Smooth muscle cell of the brain vasculature (primary cell): ENCODE results near the gene PIBF1.
A peak's percentile ranks its signal among the peaks of the same experiment; 100 is the strongest.
"Not testable (repeated sequence)": the region's sequence is repeated elsewhere in the genome, so short reads cannot be mapped to it uniquely, and the experiment has no call there.

ENCODE experiments used
- DNase-seq: peaks from one replicate; pipeline ENCODE4 v3.0.0-alpha.2; 2012; ENCODE audit warnings: low read depth, low spot score

The PIBF1 gene

DNA sequence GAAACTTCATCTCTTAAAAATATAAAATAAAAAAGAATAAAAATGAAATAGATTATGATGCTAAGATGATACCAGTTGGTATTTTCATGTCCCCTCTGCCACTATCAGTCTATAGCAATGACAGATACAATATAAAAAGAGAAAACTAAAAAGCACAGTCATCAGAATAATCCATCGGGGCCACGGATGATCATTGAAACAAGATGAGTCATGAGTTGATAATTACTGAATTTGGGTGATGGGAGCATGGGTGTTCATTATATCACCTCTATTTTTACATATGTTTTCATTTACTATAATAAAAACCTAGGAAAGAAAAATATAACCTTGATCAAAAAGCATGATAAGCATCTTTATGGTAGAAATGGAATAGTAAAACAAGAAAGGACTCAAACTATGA lies 41.1 kb downstream of the PIBF1 start:
- no peak for DNase-seq

DNA sequence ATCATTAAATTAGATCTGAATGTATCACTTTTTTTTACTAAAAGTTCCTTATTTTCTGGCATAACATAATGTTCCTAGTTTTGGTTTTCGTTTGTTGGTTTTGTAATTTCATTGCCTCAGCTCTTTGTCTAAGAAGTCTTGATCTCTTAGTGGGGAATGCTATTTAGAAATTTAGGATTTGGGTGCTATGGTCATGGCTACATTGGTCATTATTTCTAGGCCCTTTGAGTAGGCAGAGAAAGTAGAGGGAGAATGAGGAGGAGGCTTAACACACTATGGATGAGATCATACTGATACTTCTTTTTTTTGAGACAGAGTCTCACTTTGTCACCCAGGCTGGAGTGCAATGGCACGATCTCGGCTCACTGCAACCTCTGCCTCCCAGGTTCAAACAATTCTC lies 41.8 kb downstream of the PIBF1 start:
- DNase-seq = no peak

DNA sequence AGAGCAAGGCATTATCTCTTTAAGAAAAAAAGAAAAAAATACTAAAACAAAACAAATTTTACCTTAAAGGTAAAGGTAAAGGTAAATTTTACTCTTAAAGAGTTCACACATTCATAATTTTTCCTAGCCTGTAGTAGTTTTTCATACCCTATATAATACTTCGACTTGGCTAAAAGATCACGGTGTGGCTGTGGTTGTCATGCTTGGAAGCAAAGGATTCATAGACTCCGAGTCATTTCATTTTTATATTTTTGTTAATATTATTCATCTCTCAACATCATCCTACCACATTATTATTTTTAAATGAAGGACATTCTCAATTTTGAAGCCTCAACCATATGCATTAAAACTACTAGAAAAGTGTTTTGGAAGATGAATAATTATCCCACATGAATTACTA lies 52.7 kb downstream of the PIBF1 start:
- no peak for DNase-seq

DNA sequence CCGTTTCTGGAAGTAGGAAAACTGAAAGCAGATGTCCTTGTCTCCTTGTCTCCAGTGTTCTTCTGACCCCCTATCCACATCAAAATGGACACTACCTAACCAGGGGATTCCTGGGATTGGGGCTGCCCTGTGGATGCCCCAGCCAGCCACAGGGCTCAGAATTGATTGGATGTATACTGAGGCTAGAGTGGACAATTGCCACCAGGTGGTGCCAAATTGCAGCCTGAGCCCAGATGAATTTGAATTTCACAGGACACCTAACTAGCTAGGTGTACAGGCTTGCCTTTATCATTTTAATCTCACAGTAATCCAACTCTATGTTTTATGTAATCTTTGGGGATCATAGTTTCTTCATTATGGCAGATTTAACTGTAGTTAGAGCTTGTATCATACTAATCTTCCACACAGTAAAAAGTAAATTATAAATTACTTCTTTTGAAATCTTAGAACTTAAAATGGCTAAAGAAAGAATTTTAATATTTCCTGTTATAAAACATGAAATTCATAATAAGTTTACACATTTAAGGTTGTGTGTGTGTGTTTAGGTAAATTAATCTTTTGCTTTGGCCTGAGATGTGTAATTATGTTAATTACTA lies 58.0 kb downstream of the PIBF1 start:
- DNase-seq = peak; percentile 9

DNA sequence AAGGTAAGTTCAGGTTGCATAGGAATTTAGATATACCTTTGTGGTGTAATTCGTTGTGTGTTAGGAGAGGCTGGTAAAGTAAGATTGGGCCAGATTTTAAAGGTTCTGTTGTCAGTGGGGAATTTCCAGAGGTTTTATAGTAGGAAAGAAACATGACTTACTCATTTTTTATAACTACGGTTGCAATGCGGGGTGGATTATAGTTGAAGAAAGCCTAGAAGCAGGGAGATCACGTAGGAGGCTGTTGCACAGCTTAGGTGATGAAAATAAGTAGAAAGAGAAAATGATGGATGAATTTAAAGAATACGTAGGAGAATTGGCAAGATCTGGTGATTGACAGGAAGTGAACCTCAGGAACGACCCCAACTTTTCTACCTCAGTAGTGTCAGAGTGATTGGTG lies 61.1 kb downstream of the PIBF1 start:
- no peak for DNase-seq

DNA sequence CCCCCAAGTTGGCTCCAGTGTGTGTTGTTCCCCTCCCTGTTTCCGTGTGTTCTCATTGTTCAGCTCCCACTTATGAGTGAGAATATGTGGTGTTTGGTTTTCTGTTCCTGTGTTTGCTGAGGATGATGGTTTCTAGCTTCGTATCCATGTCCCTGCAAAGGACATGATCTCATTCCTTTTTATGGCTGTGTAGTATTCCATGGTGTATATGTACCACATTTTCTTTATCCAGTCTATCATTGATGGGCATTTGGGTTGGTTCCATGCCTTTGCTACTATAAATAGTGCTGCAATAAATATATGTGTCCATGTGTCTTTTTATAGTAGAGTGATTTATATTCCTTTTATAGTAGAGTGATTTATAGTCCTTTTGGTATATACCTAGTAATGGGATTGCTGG lies 63.2 kb downstream of the PIBF1 start:
- DNase-seq = not testable (repeated sequence)

DNA sequence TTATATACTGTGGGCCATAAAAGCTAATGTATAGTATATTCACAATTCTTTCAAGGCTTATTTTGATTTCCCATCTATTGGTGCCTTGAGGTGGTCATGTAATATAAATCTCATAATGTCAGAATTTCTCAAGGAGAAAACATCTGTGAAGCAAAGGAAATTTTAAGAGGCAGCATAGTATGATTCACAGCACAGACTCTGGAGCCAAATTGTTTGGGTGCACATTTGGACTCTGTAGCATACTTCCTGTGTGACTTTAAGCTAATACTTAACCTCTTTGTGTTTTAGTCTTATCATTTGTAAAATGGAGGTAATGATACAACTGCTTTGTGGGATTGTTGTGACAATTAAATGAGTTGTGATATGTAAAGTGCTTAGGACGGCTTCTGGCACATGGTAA lies 67.6 kb downstream of the PIBF1 start:
- no peak for DNase-seq

DNA sequence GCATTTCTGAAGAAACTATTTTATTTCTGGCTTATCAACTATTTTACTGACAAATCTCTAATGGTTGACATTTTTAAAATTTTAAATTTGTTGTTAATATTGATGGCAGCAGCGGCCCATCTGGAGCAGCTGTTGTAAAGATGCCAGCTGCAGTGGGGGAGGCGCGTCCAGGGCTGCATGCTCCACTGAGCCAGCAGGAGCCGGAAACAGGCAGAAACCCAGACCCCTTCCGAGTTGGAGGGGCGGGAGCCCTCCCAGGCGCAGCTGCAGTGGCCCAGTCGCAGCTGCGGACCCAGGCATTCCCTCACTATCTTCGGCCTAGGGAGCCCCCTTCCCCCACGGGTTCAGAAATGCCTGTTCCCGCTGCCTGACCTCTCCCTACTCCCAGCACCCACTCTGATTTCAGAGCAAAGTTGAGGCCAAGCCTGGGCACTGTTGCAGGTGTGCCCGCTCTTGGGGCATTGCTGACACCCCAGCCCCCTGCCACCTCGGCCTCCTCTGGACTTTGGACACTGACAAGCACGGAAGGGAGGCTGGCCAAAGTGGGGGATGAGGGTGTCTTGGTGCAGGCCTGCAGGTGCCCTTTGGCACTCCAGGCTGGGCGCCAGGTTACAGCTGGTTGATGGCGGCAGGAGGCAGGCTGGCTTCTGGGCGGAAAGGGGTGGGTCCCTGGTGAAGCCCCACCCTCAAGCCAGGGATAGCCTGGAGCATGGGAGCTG lies 69.2 kb downstream of the PIBF1 start:
- DNase-seq = no peak

DNA sequence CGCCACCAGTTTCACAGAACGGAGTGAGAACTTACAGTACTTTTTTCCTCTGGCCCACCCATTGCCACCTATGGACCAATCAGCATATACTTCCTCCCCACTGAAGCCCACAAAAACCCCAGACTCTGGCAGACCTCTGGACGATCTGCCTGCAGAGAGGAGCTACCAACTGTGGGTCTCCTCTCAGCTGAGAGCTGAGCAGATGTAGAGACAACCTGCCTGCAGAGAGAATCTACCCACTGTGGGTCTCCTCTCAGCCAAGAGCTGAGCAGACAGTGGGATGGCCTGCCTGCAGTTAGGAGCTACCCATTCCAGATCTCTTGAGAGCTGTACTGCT lies 69.7 kb downstream of the PIBF1 start:
- DNase-seq = no peak

DNA sequence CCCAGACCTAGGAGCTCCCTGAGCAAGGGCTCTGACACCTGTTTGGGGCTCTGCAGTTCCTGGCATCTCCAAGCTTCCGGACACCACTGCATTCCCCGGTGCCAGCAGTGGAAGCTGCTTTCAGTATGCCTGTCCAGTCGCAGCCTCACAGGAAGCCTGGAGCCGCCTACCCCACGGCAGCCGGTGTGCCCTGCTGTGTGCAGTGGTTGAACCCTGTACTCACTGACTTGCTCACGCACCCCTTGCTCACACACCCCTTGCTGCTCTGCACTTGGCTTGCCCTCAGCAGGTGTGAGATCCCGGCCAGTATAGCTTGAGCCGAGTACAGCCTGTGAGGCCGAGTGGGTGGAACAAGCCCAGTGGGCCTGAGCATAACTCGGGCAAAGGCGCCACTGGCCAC lies 70.3 kb downstream of the PIBF1 start:
- DNase-seq = no peak

DNA sequence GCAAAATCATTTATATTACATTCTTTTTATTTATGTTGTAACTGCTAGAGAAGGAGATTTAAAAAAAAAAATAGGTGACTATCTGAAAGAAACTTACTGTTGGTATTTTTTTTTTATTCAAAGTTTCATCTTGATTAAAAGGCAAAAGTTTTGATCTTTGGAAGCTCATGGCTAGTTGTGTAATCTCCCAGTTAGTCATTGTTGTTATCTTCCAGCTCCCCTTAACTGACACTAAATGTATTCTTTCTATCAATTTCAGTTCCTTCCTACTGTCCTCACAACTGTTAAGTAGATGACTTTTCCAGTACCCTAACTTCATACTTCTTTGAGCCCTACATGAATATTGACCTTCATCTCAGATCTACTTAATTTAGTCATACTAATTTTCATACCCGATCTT lies 71.1 kb downstream of the PIBF1 start:
- no peak for DNase-seq

DNA sequence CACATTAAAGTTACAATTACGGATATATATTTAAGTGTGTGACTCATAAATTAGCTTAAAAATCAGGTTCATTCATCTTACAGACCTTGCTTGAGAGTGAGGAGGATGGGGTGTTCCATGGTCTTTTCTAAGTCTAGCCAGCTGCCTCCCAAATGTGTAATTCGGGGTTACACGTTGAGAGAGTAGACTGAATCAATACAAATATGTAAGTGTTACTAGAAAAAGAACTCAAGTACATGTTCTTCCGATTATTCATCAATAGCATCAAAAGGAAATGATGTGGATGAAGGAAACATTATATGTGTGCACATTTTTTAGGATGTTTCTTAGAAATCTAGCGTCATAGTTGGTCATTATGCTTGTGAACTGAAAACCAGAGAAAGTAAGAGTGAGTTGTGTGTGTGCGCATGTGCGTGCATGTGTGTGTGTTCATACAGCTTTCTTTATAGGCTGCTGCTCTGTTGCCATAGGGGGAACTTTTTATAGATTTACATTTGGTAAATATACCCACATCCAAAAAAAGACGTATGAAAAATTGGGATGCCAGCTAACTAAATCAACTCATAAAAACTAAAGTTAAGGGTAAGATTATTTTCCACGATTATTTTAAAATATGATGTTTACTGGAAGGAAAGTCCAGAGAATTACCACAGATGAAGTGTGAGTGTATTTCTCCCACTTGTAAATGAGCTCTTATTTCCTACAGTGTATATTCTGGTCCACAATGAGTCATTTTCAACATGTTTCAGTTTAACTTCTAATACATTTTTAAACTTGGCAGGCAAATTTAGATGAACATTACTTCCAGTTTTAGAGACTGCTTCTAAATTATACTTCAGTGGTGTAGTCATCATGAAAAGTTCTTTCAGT lies 82.4 kb downstream of the PIBF1 start:
- no peak for DNase-seq

DNA sequence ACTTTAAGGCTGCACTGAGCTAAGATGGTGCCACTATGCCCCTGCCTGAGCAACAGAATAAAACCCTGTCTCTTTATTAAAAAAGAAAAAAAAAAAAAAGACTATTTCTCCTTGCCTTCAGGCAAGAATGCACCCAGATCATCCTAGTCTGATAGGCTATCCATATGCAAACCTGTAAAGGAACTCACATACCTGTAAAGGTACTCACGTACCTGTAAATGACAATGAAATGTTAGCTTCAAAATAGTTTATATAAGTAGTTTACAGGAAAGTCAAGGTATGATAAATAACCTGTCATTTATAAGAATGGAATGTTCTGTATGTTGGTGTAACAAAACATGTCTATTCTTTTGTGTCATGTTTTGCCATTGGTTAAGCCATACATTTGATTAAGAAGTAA lies 86.3 kb downstream of the PIBF1 start:
- DNase-seq = no peak

DNA sequence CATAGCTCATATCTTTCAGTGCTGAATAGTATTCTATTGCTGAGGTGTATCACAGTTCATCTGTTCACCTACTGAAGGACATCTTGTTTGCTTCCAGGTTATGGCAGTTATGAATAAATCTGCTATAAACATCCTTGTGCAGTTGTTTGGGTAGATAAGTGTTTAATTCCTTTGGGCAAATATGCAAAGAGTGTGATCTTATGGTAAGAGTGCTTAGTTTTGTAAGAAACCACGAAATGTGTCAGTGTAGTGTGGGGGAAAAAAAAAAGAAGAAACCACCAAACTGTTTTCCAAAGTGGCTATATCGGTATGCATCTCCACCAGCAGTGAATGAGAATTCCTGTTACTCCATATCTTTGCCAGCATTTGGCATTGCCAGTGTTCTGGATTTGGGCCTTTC lies 93.3 kb downstream of the PIBF1 start:
- DNase-seq = no peak

DNA sequence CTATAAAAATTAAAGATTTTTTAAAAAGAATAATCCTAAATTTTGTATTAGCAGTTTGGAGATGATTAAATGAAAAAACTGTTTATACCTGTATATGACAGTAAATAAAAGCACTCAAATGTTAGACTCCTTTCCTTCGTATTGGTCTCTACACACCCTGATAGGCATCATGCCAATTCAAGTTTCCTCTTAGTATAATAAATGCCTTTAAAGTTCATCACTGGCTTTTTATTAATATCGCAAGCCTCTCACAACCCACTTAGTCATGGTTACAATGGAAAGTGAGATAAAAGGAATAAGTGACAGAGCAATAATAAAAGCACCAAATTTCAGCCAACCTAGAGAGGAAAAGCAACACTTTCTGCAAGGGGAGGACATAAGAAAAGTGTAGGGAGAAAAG lies 102.2 kb downstream of the PIBF1 start:
- DNase-seq = no peak

DNA sequence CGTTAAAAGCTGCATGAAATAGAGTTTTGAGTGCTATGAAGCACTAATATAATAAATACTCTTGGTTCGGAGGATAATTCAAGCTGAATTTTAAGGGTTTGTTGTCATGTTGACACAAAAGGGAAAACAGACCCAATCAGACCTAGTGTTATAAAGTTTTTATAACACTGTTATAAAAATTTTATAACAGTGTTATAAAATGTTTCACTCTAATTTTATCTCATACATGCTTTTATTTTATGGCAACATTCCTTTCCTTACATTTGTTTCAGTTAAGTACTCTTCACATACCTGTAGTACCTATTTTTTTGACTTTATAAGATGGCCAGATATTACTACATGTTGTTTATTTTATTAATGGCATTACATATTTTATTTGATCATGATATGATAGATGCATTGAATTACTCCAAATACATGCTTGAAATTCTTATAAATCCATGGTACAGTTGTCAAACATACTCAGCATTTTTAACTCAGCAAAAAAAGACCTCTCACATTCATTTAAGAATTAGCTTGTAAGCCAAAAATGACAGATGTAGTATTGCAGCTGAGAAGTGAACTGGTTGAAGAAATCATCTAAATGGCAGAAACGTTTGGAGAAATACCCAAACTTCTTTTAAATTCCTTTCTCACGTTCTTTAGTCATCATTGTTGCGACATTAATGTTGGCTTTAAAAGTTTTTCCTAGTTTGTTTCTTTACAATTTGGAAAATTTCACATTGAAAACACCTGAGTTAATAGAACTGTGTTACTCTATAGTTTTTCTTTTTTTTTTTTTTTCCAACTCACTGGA lies 104.5 kb downstream of the PIBF1 start:
- DNase-seq = no peak

DNA sequence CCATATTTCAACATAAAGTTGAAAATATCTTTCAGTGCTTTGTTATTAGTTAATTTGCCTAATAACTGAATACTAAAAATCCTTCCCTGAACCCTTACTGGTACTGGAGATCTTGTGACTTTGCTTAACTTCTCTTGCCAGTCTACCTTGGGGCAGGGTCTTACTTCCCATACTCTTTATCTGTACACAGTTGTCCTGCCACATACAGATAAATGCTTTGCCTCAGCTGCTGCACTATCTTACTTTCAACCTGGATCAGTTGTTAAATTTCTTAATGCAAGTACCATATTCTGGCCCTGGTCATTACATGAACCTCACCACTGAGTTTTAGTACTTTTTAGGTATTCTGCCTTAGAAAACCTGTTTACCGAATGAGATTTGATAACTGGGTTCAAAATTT lies 107.6 kb downstream of the PIBF1 start:
- DNase-seq = no peak

DNA sequence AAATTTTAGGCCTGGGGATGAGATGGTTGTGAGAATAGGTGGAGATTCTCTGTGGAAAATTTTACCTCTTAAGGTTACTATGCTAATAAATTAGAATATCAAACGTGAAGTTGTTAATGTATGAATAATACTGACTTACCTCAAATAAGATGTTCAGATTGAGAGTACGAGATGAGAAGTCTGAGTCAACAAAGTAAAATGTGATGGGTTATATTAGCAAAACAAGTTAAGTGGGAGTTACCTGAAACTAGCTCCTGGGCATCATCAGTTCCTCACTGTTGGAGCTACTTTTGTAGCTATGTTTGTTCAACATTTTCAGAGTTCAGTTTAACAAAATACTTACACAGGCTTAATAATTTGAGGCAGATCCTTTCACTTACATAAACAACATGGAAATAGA lies 108.6 kb downstream of the PIBF1 start:
- no peak for DNase-seq

DNA sequence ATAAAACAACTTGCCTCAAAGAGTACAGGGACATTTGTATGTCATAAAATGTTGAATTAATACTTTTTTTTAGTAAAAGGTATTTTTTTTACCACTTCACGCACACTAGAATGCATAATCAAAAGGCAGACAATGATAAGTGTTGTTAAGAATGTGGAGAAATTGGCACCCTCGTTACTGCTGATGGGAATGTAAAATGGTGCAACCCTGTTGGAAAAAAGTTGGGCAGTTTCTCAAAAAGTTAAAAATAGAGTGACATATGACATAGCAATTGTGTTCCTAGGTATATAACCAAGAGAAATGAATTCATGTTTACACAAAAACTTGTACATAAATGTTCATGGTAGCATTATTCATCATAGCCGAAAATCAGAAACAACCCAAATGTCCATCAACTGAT lies 109.5 kb downstream of the PIBF1 start:
- no peak for DNase-seq

DNA sequence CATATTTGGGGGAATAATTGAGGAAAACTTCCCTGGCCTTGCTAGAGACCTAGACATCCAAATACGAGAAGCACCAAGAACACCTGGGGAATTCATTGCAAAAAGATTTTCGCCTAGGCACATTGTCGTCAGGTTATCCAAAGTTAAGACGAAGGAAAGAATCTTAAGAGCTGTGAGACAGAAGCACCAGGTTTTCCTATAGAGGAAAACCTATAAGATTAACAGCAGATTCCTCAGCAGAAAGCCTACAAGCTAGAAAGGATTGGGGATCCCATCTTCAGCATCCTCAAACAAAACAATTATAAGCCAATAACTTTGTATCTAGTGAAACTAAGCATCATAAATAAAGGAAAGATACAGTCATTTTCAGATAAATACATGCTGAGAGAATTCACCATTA lies 114.9 kb downstream of the PIBF1 start:
- DNase-seq = no peak

DNA sequence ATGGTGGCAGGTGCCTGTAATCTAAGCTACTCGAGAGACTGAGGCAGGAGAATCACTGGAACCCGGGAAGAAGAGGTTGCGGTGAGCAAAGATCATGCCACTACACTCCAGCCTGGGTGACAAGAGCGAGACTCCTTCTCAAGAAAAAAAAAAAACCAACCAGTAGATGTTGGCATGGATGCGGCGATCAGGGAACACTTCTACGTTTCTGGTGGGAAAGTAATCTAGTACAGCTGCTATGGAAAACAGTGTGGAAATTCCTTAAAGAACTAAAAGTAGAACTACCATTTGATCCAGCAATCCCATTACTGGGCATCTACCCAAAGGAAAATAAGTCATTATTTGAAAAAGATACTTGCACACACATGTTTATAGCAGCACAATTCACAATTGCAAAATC lies 119.6 kb downstream of the PIBF1 start:
- DNase-seq = not testable (repeated sequence)

DNA sequence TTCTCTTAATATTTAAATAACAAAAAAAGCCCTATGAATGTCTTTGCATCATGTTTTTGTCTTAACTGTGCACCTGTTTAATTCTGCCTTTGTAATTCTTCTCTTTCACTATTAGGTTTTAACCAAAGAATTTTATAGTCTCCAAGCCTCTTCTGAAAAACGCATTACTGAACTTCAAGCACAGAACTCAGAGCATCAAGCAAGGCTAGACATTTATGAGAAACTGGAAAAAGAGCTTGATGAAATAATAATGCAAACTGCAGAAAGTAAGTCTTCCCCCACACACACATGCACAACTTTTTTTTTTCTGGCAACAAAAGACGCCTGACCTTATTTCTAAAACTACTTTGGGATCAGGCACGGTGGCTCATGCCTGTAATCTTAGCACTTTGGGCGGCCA lies 126.5 kb downstream of the PIBF1 start:
- no peak for DNase-seq
